Medulla oblongata (tissue), 1 donor: ENCODE measurements around the gene MOV10.
"Not testable (repeated sequence)": the region's sequence is repeated elsewhere in the genome, so short reads cannot be mapped to it uniquely, and the experiment has no call there.

Experiments
- DNase-seq: peaks from one replicate; pipeline ENCODE4 v3.0.0-alpha.2; 2015; ENCODE audit errors: extremely low spot score

Gene MOV10

DNA sequence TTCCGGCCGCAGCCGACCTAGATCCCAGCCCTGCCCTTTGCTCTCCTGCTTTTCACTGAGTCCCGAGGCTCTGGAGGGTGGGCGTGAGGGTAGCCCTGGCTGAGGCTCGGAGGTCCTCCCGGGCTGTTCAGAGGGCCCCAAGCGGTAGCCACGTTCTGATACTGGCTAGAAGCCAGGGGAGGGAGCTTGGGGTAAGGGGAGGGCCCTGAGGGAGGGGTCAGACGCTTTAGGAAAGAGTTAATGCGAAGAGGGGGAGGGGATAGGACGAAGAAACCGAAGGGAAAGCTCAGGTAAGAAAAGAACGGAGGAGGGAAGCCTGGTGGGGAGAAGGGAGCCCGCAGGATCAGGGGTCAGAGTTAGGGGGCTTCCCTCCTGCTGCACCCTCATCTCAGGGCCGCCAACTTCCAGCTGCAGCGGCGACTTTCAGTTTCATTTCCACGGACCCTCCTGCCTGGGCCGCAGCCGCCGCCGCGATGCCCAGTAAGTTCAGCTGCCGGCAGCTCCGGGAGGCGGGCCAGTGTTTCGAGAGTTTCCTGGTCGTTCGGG, at the start of gene MOV10:
Gene MOV10, plus strand, starts transcription at position 220 of the 546 bp plus-strand sequence. Its CDS starts 254 bp downstream, at position 474.
- DNase-seq: peak; percentile 53

DNA sequence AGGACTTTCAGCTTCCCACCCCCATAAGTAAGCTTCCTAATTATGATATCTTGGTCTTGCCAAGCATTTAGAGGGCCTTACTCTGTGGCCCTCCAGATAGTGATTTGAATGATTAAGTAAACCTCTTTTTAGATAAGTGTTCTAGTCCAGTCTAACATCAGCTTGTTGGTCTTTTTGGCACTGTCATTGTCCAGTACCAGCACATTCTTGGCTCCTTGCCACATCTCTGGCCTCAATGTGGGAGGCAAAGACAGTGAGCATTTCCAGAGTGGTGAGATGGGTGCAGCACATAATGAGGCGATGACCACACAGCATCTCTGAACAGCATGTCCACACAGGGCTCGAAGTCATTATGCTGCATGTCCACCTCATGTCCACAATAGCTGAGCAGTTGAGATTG, 48.8 kb upstream of the MOV10 start:
- no peak for DNase-seq

GRCh38 chr1:112626193-112626592, 48.3 kb upstream of the MOV10 start:
- DNase-seq: no peak

DNA sequence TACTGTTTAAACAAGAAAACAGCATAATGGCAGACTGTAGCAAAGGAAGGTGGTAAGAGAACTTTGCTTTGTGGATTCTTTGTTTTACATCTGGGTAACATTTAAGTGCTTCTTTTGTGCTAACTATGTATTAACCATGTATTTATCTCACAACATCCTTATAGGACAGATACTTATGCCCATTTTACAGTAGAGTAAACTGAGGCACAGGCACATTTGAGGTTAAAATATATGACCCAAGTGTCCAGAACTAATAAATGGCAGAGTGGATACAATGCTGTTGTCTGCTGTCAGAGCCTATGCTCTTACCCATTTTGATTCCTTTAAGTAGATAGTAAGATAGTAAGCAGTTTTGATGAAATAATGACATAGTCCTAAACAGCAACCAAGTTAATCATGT, 47.6 kb upstream of the MOV10 start:
- DNase-seq: no peak

GRCh38 chr1:112628516-112628915, 45.9 kb upstream of the MOV10 start:
- no peak for DNase-seq

DNA sequence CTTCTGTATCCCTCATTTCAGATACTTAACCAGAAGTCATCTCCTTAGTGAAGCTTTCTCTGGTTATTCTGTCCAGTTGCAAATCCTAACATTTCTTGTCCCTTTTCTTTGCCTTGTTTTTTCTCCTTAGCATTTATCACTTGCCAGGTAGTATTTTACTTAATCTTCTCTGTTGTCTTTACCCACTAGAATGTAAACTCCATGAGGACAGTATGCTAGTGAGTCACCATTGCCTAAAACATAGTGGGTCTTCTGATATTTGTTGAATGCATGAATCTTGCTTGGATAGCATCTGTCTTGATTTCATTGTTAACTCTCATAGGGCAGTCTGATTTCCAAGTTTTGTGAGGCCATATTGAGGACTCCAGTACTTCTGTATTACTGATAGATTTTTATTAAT, 45.2 kb upstream of the MOV10 start:
- DNase-seq: no peak

GRCh38 chr1:112633628-112634027, 40.8 kb upstream of the MOV10 start:
- DNase-seq: no peak

DNA sequence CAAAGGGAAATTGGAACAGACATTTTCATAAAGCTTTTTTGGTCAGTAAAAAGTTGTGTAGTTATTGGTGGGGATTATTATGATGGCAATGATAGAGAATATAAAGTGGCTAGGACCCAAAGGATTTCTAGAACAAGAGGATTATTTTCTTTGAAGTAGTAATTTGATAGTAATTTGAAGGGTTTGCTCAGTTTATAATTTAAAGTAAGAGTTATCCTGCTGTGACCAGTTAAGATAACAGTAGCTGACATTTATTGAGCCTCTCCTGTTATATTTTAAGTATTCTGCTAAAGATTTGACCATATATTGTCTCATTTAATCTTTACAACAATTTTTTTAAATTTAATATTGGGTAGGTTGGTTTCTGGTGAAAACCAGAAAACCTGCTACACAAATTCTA, 40.1 kb upstream of the MOV10 start:
- no peak for DNase-seq

DNA sequence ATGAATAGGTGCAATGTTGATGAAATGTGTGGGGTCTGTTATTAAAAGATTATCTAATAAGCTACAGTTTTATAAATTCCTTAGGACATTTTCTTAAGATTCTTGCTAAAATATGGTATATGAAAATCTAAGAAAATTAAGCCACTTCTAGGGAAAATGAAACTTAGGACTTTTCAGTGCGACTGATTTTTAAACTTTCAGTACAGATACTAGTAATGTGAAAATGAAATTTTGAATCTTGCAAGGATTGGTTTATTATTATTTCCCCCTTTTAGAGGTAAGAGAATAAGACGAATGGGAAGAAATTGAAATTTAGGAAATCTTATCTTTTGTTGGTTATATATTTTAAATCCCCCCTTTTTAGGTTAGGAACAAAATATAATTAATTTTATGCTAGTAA, 38.4 kb upstream of the MOV10 start:
- DNase-seq: no peak

DNA sequence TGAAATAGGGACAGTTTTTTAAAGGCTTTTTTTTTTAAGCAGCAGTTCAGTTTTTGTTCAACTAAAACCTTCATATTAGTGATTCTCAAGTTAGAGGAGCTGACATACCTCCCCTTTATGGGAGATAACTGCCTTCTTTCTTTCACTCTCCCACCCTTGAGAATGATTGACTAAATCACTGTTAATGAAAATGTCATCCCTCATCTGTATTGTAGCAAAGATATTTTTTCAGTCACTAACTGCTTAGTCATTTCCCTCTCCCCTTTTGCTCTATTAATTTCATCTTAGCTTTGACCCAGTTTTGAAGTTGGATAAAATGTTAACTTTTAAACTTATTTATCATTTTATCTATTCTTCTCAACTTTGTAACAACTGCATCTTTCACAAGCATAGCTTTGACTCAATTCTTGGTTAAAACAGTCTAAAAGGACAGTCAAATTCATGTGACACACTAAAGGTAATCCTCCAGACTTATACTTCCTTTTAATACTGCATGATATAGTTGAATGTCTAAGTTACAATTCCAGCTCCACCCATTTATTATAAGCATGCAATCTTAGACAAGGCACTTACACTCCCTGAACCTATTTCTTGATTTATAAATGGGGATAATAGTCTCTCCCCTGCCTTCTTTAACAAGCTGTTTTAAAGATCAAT, 37.7 kb upstream of the MOV10 start:
- DNase-seq: no peak

DNA sequence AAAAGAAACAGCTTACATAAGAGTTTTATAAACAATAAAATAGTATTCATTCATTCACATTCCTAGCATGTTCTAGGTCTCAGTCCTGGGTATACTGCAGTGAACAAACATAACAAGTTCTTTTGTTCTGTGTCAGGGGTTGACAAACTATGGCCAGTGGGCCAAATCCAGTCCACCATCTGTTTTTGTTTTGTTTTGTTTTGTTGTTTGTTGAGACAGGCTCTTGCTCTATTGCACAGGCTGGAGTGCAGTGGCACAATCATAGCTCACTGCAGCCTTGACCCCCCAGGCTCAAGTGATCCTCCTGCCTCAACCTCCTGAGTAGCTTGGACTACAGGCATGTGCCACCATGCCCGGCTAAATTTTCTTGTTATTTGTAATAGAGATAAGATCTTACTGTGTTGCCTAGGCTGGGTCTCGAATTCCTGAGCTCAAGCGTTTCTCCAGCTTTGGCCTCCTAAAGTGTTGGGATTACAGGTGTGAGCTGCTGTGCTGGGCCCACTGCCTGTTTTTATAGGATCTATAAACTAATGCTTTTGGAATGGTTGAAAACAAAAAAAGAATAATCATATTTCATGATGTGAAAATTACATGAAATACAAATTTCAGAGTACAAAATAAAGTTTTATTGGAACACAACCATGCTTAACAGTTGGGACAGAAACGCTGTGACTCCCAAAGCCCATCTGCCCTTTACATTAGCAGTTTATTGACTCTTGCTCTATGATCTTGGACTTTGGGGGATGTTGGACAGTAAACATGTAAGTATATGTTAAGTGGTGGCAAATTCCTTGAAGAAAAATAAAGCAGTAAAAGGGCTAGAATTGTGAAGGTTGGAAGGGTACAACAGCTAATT, 37.0 kb upstream of the MOV10 start:
- peak; percentile 63 for DNase-seq

GRCh38 chr1:112638110-112638428, 36.4 kb upstream of the MOV10 start:
- DNase-seq: no peak

GRCh38 chr1:112640437-112640836, 34.0 kb upstream of the MOV10 start:
- DNase-seq: not testable (repeated sequence)

- DNase-seq: no peak
These were observed 31.4 kb upstream of the MOV10 start for GRCh38 chr1:112643080-112643479.

GRCh38 chr1:112646225-112646624, 28.2 kb upstream of the MOV10 start:
- DNase-seq: no peak

- DNase-seq: no peak
These were observed 23.3 kb upstream of the MOV10 start for GRCh38 chr1:112651205-112651604.

DNA sequence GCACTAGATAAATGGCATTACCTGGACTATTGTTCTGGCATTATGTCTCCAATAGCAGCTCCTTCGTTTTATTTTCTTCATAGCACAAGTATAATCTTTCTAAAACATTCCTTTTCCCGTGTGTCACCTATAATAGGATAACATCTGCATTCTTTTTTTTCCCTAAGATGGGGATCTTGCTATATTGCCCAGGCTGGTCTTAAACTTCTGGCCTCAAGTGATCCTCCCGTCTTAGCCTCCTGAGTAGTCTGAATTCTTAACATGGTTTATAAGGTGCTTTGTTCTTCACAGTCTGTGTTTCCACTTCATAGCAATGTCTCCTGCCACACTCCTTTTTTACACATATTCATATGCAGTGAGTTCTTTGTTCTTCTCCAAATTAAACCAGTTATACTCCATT, 8.6 kb upstream of the MOV10 start:
- no peak for DNase-seq

DNA sequence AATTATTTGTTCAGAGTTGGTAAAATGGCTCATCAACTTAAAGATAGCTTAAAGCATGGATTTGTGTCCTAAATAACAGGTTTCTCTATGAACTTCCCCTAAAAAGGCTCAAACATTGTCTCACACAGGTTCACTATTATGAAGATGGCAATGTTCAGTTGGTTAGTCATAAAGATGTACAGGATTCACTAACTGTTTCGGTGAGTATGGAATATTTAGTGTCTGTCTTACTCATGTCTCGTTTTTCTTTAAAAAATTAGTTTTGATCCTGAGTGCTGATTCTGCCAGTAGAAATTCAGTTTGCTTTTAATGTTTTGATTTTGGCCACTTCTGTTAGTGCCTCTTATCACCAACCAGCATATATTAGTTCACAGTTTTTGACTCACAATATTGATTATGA, 7.5 kb upstream of the MOV10 start:
- no peak for DNase-seq

GRCh38 chr1:112672009-112672408, 2.5 kb upstream of the MOV10 start:
- DNase-seq: no peak

GRCh38 chr1:112672842-112673241, 1.6 kb upstream of the MOV10 start:
- no peak for DNase-seq

DNA sequence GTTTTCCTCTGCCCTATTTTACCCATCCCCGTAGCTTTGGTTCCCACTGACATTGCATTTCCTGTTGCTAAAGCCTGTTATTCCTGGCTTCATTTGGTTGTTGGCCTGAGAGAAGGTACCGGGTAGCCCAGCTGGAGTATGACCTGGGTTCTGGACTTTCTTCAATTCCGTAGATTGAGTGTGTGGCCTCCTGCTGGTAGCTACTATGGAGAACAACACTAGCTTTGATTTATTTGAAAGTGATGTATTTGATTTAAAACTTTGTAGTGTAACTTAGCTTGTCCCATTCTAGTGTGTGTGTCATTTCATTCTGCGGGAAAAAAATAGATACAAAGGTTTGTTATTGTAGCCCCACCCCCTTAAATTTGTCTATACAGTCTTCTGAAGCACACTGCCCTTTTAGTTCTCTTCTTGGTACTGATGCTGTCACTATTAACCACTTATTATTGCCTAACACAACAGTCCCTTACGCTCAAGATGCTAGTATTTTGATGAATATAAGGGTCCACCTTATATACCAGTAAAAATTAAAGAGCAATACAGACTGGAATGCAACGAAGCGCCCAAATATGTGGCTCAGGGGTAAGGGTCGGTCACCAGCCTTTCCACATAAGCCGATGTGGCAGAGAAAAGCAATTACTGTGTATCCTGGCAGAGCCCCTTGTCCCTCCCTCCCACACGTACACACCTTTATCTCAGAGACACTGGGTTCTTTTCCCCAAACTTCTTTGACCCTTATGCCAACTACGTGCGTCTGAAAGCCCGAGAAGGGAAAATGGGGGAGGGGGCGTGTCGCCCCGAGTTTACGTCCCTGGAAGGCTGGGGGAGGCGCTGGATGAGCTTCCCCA, 643 bp upstream of the MOV10 start:
- peak; percentile 63 for DNase-seq
